ENCODE data around the gene FTH1.

FTH1 gene

DNA sequence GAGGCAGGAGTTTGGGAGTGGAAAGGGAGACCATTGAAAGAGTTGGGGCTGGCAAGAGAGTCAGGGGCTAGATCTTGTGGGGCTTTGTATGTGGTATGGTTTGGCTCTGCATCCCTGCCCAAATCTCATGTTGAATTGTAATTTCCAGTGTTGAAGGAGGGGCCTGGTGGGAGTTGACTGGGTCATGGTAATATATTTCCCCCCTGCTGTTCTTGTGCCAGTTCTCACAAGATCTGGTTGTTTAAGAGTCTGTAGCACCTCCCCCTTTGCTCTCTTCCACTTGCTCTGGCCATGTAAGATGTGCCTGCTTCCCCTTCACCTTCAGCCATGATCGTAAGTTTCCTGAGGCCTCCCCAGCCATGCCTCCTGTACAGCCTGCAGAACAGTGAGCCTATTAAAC, 39.9 kb downstream of the FTH1 start:
- Histone ChIP-seq H3K4me3 (ENCODE audit: low read length) (no peak overlapping the region), H3K36me3 (ENCODE audit: insufficient read depth, low read length) (no peaks in the 10 kb centered on the region), H3K4me1 (ENCODE audit: control insufficient read depth, insufficient read depth, low read length) (peaks cover 14% of the 10 kb centered on the region), H3K4me2 (ENCODE audit: low read length) (no peak overlapping the region), H3K9me3 (replicated peaks; ENCODE audit: low read length) (no peaks in the 10 kb centered on the region), H3K27me3 (ENCODE audit: control insufficient read depth, insufficient read depth, low read length) (peaks cover 12% of the 10 kb centered on the region), H3K9ac (ENCODE audit: low read depth, low read length) (no peak overlapping the region)

DNA sequence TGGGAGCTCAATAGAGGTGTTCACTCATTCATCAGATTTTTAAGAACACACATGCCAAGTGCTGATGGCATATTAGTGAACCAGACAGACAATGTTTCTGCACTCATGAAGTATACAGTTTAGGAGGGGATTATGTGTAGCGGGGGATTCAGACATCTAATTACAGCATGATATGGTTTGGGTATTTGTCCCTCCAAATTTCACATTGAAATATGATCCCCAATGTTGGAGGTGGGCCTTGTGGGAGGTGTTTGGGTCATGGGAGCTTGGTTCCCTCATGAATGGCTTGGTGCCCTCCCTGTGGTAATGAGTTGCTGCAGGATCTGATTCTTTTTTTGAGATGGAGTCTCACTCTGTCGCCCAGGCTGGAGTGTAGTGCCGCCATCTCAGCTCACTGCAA, 41.2 kb downstream of the FTH1 start:
- H3K36me3 ChIP-seq (ENCODE audit: insufficient read depth, low read length) = no peaks in the 10 kb centered on the region
- H3K4me1 ChIP-seq (ENCODE audit: control insufficient read depth, insufficient read depth, low read length) = peaks cover 15% of the 10 kb centered on the region
- no peaks in the 10 kb centered on the region for H3K9me3 ChIP-seq (replicated peaks; ENCODE audit: low read length)
- no peak overlapping the region for H3K9ac ChIP-seq (ENCODE audit: low read depth, low read length)
- H3K4me2 ChIP-seq (ENCODE audit: low read length) = no peak overlapping the region
- peaks cover 8% of the 10 kb centered on the region for H3K27me3 ChIP-seq (ENCODE audit: control insufficient read depth, insufficient read depth, low read length)
- no peak overlapping the region for H3K4me3 ChIP-seq (ENCODE audit: low read length)

DNA sequence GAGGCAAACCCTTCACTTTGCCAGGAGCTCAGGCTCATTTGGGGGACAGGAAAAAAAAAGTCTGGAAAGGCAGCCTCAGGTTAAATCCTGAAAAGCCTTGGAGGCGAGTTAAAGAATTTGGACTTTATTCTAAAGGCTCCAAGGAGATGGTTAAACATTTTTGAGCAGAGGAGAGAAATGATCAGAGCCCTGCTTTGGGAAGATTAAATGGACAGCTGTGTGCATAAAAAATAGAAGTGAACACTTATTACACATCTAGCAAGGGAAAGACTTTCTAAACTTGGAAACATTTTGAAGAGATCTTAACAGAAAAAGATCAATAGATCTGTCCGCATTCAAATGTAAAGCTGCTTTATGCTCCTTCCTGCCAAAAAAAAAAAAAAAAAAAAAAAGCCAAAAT, 41.7 kb downstream of the FTH1 start:
- no peaks in the 10 kb centered on the region for H3K9me3 ChIP-seq (replicated peaks; ENCODE audit: low read length)
- no peak overlapping the region for H3K4me2 ChIP-seq (ENCODE audit: low read length)
- H3K4me1 ChIP-seq (ENCODE audit: control insufficient read depth, insufficient read depth, low read length) = peaks cover 15% of the 10 kb centered on the region
- no peaks in the 10 kb centered on the region for H3K36me3 ChIP-seq (ENCODE audit: insufficient read depth, low read length)
- H3K4me3 ChIP-seq (ENCODE audit: low read length) = no peak overlapping the region
- H3K27me3 ChIP-seq (ENCODE audit: control insufficient read depth, insufficient read depth, low read length) = peaks cover 3% of the 10 kb centered on the region
- H3K9ac ChIP-seq (ENCODE audit: low read depth, low read length) = no peak overlapping the region

DNA sequence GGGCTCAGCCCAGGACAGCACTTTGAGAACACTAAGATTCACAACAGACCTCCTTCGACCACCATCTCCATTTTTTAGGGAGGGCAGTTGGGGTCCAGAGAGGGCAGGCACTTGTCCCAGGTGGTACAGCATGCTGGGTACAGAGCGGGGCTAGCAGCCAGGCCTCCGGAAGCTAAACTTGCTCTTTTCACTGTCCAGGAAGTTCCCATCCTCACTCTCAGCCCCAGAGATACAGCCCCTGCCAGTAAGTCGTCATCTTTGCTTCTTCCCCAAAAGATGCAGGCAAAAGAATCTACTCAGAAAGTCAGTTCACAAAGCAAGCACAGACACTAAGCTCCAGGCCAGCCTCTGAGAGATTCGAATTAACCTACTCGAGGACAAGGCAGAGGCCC, 43.4 kb downstream of the FTH1 start:
- H3K27me3 ChIP-seq (ENCODE audit: control insufficient read depth, insufficient read depth, low read length) = peaks cover 10% of the 10 kb centered on the region
- H3K4me2 ChIP-seq (ENCODE audit: low read length) = no peak overlapping the region
- peaks cover 15% of the 10 kb centered on the region for H3K4me1 ChIP-seq (ENCODE audit: control insufficient read depth, insufficient read depth, low read length)
- H3K4me3 ChIP-seq (ENCODE audit: low read length) = no peak overlapping the region
- no peak overlapping the region for H3K9ac ChIP-seq (ENCODE audit: low read depth, low read length)
- no peaks in the 10 kb centered on the region for H3K9me3 ChIP-seq (replicated peaks; ENCODE audit: low read length)
- H3K36me3 ChIP-seq (ENCODE audit: insufficient read depth, low read length) = no peaks in the 10 kb centered on the region

DNA sequence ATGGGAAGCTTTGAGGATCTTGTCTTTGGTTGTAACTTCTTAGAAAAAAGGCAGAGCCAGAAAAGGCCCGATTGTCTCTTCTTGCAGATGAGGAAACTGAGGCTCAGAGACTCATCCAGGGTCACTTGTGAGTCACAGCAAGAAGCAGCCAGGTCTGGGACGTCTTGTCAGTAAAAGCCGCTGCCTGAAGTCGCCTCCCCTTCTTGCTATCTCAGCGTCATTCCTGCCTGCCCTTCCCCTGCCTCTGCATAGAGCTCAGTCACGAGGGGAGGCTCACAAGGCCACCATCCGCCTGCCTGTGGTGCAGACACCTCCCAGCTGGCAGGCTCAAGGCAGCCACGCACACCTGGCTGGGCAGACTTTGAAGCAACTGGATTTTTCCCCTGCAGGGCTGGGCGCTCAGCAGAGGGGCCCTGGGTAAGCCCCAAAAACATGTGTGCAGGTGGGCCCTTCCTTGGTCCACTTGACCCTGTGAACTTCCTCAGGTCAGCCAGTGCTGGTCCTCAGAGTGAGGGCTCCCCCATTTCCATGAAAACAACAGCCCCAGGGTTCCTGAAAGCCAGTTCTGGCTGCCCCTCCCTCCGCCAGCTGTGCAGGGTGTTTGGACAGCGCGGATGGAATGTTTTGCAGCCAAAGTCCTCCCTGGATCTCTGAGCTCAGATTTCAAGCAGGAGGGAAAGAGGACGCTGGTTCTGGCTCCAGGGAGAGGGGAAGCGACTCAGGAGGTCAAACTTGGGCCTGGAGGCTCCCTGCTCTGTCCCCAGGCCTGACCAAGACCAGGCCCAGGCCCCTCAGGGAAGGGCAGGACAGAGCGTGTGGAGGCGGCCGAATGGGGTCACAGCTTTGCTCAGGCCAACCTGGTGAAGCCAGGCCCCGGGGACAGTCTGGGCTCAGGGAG, 44.0 kb downstream of the FTH1 start:
- no peaks in the 10 kb centered on the region for H3K36me3 ChIP-seq (ENCODE audit: insufficient read depth, low read length)
- peaks cover 14% of the 10 kb centered on the region for H3K27me3 ChIP-seq (ENCODE audit: control insufficient read depth, insufficient read depth, low read length)
- no peak overlapping the region for H3K4me3 ChIP-seq (ENCODE audit: low read length)
- no peak overlapping the region for H3K4me2 ChIP-seq (ENCODE audit: low read length)
- H3K4me1 ChIP-seq (ENCODE audit: control insufficient read depth, insufficient read depth, low read length) = peaks cover 15% of the 10 kb centered on the region
- H3K9me3 ChIP-seq (replicated peaks; ENCODE audit: low read length) = no peaks in the 10 kb centered on the region
- H3K9ac ChIP-seq (ENCODE audit: low read depth, low read length) = no peak overlapping the region

DNA sequence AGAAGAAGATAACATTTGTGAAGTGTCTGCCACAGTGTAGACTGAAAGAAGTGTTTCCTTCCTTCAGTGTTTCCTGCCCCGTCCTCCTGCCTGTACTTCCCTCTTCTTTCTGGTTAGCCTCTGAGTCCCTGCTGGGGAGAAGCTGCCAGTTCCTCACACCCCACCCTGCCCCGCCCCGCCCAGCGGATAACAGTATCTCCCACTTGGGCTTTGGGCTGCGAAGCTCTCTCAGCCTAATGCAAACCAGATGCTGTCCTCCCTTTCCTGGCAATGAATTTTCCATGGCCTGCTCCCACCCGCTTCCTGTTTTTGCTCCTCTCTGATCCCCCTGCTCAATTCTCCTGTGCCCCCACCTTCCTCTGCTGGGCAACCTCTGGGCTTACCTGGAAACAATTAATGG, 44.9 kb downstream of the FTH1 start:
- Histone ChIP-seq H3K4me1 (ENCODE audit: control insufficient read depth, insufficient read depth, low read length) (peaks cover 20% of the 10 kb centered on the region), H3K4me3 (ENCODE audit: low read length) (no peak overlapping the region), H3K9me3 (replicated peaks; ENCODE audit: low read length) (no peaks in the 10 kb centered on the region), H3K9ac (ENCODE audit: low read depth, low read length) (no peak overlapping the region), H3K27me3 (ENCODE audit: control insufficient read depth, insufficient read depth, low read length) (peaks cover 18% of the 10 kb centered on the region), H3K36me3 (ENCODE audit: insufficient read depth, low read length) (no peaks in the 10 kb centered on the region), H3K4me2 (ENCODE audit: low read length) (no peak overlapping the region)

DNA sequence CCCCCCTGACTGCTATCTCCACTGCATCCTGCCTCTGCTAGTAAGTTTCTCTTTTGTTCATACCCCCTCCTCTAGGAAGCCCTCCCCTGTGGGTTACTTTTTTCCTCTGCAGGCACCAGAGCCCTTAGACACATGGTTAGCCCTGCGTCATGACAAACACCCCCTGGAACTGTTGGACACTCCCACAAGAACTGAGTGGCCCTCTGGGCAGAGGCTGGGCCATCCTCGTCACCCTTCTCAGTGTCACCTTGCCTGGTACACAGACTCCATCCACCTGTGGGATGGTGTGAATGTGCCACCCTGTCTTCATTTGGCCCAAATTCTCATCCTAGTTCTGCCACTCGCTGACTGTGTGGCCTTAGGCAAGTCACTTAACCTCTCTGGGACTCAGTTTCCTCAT, 46.0 kb downstream of the FTH1 start:
- H3K27me3 ChIP-seq (ENCODE audit: control insufficient read depth, insufficient read depth, low read length) = peaks cover 18% of the 10 kb centered on the region
- no peak overlapping the region for H3K4me2 ChIP-seq (ENCODE audit: low read length)
- H3K36me3 ChIP-seq (ENCODE audit: insufficient read depth, low read length) = no peaks in the 10 kb centered on the region
- H3K4me1 ChIP-seq (ENCODE audit: control insufficient read depth, insufficient read depth, low read length) = peaks cover 28% of the 10 kb centered on the region
- no peaks in the 10 kb centered on the region for H3K9me3 ChIP-seq (replicated peaks; ENCODE audit: low read length)
- H3K9ac ChIP-seq (ENCODE audit: low read depth, low read length) = no peak overlapping the region
- H3K4me3 ChIP-seq (ENCODE audit: low read length) = no peak overlapping the region

DNA sequence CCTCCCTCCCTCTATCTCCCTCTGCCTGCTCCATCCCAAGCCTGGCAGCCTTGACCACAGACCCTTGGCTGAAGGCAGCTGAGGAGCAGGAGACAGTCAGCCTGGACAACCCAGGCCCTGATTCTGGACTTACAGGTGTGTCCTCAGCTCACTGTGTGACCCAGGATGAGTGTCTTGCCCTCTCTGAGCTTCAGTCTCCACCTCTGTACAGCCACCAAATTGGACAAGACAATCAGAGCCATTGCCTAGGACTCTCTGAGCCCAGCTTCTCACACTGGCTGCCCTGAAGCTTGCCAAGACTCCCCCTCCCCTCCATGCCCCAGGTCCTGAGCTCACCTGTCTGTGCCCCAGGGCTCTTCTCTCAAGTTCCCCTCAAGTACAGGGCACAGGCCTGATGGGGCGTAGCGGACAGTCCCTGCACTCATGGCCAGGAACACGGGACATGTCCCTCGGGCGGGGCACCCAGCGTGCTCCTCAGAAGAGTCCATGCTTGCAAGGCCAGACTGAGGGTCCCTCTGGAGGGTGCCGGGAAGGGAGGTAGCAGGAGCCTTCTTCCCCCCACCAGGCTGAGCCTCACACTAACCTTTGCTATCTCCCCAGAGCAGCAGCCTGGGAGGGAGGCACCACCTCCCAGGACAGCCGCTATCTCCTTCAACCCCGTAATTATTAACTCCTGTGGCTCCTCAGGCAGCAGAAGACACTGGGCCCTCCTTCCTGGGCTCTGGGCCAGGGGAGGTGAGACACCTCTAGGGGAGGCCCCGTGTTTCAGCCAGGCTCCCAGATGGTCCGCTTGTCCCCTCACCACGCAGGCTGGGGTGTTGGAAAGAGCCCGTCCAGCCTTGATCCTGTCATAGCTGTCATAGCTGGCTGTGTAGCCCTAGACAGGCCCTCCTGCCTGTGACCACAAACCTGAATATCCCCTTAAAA, 47.5 kb downstream of the FTH1 start:
- Histone ChIP-seq H3K9ac (ENCODE audit: low read depth, low read length) (no peak overlapping the region), H3K4me3 (ENCODE audit: low read length) (no peak overlapping the region), H3K36me3 (ENCODE audit: insufficient read depth, low read length) (no peaks in the 10 kb centered on the region), H3K4me2 (ENCODE audit: low read length) (no peak overlapping the region), H3K27me3 (ENCODE audit: control insufficient read depth, insufficient read depth, low read length) (peaks cover 18% of the 10 kb centered on the region), H3K4me1 (ENCODE audit: control insufficient read depth, insufficient read depth, low read length) (peaks cover 28% of the 10 kb centered on the region), H3K9me3 (replicated peaks; ENCODE audit: low read length) (no peaks in the 10 kb centered on the region)

DNA sequence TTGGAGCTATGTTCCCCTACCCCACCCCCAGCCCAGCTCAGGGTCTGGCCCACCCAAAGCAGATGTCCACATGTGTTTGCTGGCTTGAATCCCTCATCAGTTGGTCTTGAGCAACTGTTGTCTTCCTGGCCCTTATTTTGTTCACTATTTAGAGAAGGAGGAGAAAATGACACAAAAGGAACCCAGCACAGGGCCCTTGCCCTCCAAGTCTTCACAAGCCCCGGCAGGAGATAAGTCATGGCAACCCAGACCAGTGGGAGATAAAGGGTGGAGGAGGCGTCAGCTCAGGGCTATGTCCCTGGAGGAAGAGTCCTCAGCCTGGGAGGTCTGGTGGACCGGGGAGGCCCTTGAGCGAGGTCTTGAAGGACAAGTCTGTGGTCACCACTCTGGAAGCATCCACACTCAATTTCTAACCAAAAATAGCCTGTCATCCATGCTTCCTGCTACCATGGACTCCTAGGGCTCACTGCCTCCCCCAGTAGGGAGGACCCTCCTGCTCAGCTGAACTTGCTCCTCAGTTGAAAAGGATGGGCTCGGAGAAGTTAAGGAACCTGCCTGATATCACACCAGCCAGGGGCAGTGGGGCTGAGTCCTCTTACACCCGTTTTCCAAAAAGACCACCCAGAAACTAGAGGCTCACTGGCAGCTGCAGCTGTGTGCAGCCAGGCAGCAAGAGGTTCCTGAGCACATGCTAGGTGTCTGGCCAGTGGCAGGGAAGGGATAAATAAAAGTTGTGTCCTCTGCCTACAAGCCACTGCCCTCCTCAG, 48.3 kb downstream of the FTH1 start:
- no peak overlapping the region for H3K9ac ChIP-seq (ENCODE audit: low read depth, low read length)
- H3K4me3 ChIP-seq (ENCODE audit: low read length) = no peak overlapping the region
- H3K36me3 ChIP-seq (ENCODE audit: insufficient read depth, low read length) = no peaks in the 10 kb centered on the region
- peaks cover 18% of the 10 kb centered on the region for H3K27me3 ChIP-seq (ENCODE audit: control insufficient read depth, insufficient read depth, low read length)
- no peaks in the 10 kb centered on the region for H3K9me3 ChIP-seq (replicated peaks; ENCODE audit: low read length)
- H3K4me2 ChIP-seq (ENCODE audit: low read length) = no peak overlapping the region
- peaks cover 28% of the 10 kb centered on the region for H3K4me1 ChIP-seq (ENCODE audit: control insufficient read depth, insufficient read depth, low read length)

DNA sequence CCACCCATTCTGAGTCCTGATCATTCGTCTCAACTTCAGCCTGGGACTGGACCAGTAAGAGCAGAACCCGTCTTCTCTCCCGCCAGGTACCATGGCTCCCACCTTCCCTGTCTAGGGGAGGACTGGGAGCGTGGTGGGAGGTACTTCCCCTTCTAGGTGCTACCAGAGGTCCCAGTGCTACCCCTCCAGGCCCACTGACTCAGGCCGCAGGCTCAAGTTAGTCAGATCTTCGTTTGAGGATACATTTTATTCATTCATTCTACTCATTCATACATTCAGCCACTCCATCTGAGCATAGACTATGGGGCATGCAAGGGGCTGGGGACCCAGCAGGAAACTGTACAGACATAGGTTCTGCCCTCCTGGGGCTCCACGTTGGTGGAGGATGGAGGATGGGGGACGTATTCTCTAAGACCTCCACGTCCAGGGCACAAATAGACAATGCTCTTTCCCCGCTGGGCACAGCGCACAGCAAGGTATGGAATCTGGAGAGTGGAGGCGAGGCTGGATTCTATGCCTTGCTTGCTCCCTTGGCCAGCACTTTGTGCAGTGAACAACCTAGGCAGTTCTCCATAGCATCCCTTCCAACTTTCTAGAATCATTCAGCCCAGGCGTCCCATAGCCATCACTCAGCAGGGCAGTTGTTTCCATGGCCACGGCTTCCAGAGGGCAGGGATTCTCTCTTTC, 49.0 kb downstream of the FTH1 start:
- no peak overlapping the region for H3K9ac ChIP-seq (ENCODE audit: low read depth, low read length)
- no peak overlapping the region for H3K4me3 ChIP-seq (ENCODE audit: low read length)
- H3K27me3 ChIP-seq (ENCODE audit: control insufficient read depth, insufficient read depth, low read length) = peaks cover 18% of the 10 kb centered on the region
- H3K4me1 ChIP-seq (ENCODE audit: control insufficient read depth, insufficient read depth, low read length) = peaks cover 23% of the 10 kb centered on the region
- no peaks in the 10 kb centered on the region for H3K9me3 ChIP-seq (replicated peaks; ENCODE audit: low read length)
- peak overlapping the region; percentile 79 for H3K4me2 ChIP-seq (ENCODE audit: low read length)
- no peaks in the 10 kb centered on the region for H3K36me3 ChIP-seq (ENCODE audit: insufficient read depth, low read length)

All from skeletal muscle satellite cell (primary cell).